ENCODE data around the gene NUP210. TPM values are rescaled to one million over a fixed set of nuclear protein-coding genes. Genes with fewer than 3 reads are reported as not detected.

The NUP210 gene
- total and polyA plus RNA-seq, 2 of the 13 experiments (the other 11 are each of a cell fraction or from before 2014, with no cell fraction given): 31.6 to 35.2 TPM

DNA sequence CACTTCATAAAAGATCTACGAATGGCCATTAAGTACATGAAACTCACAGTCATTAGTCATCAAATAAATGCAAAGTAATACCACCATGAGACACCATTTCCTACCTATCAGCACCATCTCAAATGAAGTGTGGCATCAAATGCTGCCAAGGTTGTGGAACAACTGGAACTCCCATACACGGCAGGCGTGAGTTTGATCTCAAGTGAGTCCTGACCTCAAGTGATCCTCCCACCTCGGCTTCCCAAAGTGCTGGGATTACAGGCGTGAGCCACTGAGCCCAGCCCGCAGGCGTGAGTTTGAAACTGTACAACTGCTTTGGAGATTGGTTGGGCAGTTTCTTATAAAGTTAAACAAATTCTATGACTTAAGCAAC, 31.2 kb upstream of the NUP210 start:
- 4% methylated on average over 6 of the region's 7 CpGs for WGBS (ENCODE audit: low lambda C conversion rate)
- H4K20me1 ChIP-seq (ENCODE audit: insufficient read depth, low read length): no peaks in the 10 kb centered on the region
- DNase-seq (ENCODE audit: low spot score) (no peak), ATAC-seq (peak; percentile 21), FAIRE-seq (no peak)
- no peaks in the 10 kb centered on the region for H3K79me2 ChIP-seq (ENCODE audit: insufficient read depth, low read length)
- TF ChIP-seq ZNF260 (CRISPR knock-in tag; IDR thresholded peaks at IDR 0.05; ENCODE audit: borderline replicate concordance, low read depth) (no peak), ZNF263 (CRISPR knock-in tag; IDR thresholded peaks at IDR 0.05) (0 out of 2 replicates have a peak, but pooled peaks have one; percentile 21), ZFYVE20 (CRISPR knock-in tag; IDR thresholded peaks at IDR 0.05; ENCODE audit: borderline replicate concordance, low read depth) (no peak), MIER3 (CRISPR knock-in tag; IDR thresholded peaks at IDR 0.05; ENCODE audit: borderline replicate concordance) (no peak), ZNF788 (CRISPR knock-in tag; IDR thresholded peaks at IDR 0.05; ENCODE audit: borderline replicate concordance) (no peak), ZNF567 (CRISPR knock-in tag; IDR thresholded peaks at IDR 0.05; ENCODE audit: borderline replicate concordance) (no peak), ZNF550 (CRISPR knock-in tag; IDR thresholded peaks at IDR 0.05; ENCODE audit: borderline replicate concordance) (no peak), SOX6 (IDR thresholded peaks at IDR 0.05) (no peak), SOX6 (CRISPR knock-in tag; IDR thresholded peaks at IDR 0.05) (no peak), PPARG (CRISPR knock-in tag; conservative IDR thresholded peaks at IDR 0.05) (no peak), ZNF343 (CRISPR knock-in tag; IDR thresholded peaks at IDR 0.05) (0 out of 2 replicates have a peak, but pooled peaks have one; percentile 10), ZNF564 (CRISPR knock-in tag; IDR thresholded peaks at IDR 0.05) (0 out of 2 replicates have a peak, but pooled peaks have one; percentile 16), JUND (CRISPR knock-in tag; IDR thresholded peaks at IDR 0.05) (no peak), HIVEP1 (CRISPR knock-in tag; IDR thresholded peaks at IDR 0.05) (no peak)
- TF ChIP-seq, protein P1, sequence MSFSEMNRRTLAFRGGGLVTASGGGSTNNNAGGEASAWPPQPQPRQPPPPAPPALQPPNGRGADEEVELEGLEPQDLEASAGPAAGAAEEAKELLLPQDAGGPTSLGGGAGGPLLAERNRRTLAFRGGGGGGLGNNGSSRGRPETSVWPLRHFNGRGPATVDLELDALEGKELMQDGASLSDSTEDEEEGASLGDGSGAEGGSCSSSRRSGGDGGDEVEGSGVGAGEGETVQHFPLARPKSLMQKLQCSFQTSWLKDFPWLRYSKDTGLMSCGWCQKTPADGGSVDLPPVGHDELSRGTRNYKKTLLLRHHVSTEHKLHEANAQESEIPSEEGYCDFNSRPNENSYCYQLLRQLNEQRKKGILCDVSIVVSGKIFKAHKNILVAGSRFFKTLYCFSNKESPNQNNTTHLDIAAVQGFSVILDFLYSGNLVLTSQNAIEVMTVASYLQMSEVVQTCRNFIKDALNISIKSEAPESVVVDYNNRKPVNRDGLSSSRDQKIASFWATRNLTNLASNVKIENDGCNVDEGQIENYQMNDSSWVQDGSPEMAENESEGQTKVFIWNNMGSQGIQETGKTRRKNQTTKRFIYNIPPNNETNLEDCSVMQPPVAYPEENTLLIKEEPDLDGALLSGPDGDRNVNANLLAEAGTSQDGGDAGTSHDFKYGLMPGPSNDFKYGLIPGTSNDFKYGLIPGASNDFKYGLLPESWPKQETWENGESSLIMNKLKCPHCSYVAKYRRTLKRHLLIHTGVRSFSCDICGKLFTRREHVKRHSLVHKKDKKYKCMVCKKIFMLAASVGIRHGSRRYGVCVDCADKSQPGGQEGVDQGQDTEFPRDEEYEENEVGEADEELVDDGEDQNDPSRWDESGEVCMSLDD (CRISPR knock-in tag; IDR thresholded peaks at IDR 0.05; ENCODE audit: borderline replicate concordance): no peak
- TF ChIP-seq, protein P2, sequence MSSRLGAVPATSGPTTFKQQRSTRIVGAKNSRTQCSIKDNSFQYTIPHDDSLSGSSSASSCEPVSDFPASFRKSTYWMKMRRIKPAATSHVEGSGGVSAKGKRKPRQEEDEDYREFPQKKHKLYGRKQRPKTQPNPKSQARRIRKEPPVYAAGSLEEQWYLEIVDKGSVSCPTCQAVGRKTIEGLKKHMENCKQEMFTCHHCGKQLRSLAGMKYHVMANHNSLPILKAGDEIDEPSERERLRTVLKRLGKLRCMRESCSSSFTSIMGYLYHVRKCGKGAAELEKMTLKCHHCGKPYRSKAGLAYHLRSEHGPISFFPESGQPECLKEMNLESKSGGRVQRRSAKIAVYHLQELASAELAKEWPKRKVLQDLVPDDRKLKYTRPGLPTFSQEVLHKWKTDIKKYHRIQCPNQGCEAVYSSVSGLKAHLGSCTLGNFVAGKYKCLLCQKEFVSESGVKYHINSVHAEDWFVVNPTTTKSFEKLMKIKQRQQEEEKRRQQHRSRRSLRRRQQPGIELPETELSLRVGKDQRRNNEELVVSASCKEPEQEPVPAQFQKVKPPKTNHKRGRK (CRISPR knock-in tag; IDR thresholded peaks at IDR 0.05): no peak
- TF ChIP-seq, protein P3, sequence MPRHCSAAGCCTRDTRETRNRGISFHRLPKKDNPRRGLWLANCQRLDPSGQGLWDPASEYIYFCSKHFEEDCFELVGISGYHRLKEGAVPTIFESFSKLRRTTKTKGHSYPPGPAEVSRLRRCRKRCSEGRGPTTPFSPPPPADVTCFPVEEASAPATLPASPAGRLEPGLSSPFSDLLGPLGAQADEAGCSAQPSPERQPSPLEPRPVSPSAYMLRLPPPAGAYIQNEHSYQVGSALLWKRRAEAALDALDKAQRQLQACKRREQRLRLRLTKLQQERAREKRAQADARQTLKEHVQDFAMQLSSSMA (CRISPR knock-in tag; IDR thresholded peaks at IDR 0.05): 0 out of 2 replicates have a peak, but pooled peaks have one; percentile 2
- TF ChIP-seq, protein P4, sequence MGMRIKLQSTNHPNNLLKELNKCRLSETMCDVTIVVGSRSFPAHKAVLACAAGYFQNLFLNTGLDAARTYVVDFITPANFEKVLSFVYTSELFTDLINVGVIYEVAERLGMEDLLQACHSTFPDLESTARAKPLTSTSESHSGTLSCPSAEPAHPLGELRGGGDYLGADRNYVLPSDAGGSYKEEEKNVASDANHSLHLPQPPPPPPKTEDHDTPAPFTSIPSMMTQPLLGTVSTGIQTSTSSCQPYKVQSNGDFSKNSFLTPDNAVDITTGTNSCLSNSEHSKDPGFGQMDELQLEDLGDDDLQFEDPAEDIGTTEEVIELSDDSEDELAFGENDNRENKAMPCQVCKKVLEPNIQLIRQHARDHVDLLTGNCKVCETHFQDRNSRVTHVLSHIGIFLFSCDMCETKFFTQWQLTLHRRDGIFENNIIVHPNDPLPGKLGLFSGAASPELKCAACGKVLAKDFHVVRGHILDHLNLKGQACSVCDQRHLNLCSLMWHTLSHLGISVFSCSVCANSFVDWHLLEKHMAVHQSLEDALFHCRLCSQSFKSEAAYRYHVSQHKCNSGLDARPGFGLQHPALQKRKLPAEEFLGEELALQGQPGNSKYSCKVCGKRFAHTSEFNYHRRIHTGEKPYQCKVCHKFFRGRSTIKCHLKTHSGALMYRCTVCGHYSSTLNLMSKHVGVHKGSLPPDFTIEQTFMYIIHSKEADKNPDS (CRISPR knock-in tag; IDR thresholded peaks at IDR 0.05): no peak
- peak overlapping the region; percentile 66 to 72 (median 70) for H3K4me3 ChIP-seq (replicated peaks in 1 of 3; ENCODE audit: insufficient read depth in 1 of 3, low read depth in 2 of 3, low read length in 3 of 3)
- H3K4me2 ChIP-seq (ENCODE audit: low read depth, low read length): peak overlapping the region; percentile 96
- H3K36me3 ChIP-seq (replicated peaks in 1 of 2; ENCODE audit: control insufficient read depth in 1 of 2, insufficient read depth in 2 of 2, low read length in 2 of 2): no peaks in the 10 kb centered on the region
- peaks cover 43% of the 10 kb centered on the region for H3K4me1 ChIP-seq (ENCODE audit: insufficient read depth, low read length)
- ChIA-PET CTCF (ENCODE audit: low intra/inter-chr PET ratio, low total read pairs) (no interaction called here), POLR2A (interaction anchor here (0.6 to 1.8 kb wide), 9 partner anchors 10 to 169 kb away, joined by 3 to 18 read pairs (median 4); partner anchors contain the start of genes HDAC11 and NUP210)
- intact Hi-C loops (cut with micrococcal nuclease; ENCODE audit: unreplicated experiment) (loop anchor here (5.0 to 10.0 kb wide), 3 partner anchors 34 to 146 kb away; no protein-coding TSS in a partner anchor), in situ Hi-C loops (cut with HindIII; ENCODE audit: extremely low pct_ligation_motif_present, low pct_unique_long_range_greater_than_20kb) (loop anchor here (5.0 kb wide), 1 partner anchor 149 kb away; no protein-coding TSS in a partner anchor)
- no peaks in the 10 kb centered on the region for H3K9me3 ChIP-seq (ENCODE audit: low read length)
- no peaks in the 10 kb centered on the region for H3K27me3 ChIP-seq (ENCODE audit: control insufficient read depth in 1 of 2, insufficient read depth in 2 of 2, low read length in 2 of 2)
- peak overlapping the region; percentile 45; the same call in 1 of the 2 replicates for H3K9ac ChIP-seq (ENCODE audit: insufficient read depth, low read depth, low read length)
- H2AFZ ChIP-seq (ENCODE audit: low read length): peak overlapping the region; percentile 52
- peak overlapping the region; percentile 62 for H3K27ac ChIP-seq (ENCODE audit: extremely low read length, insufficient read depth, low read length)
- BruUV-seq (replicated peaks): TSS peak; percentile 88

Measured in HepG2 (cell line).